Smooth muscle cell (in vitro differentiated cells): ENCODE data around the gene TYR. TPM values are rescaled to one million over a fixed set of nuclear protein-coding genes. Genes with fewer than 3 reads are reported as not detected.
"Not testable (repeated sequence)": the region's sequence is repeated elsewhere in the genome, so short reads cannot be mapped to it uniquely, and the experiment has no call there.

Source experiments
- DNase-seq: peaks from one replicate; lab custom pipeline; 2025; ENCODE audit not compliant: unreplicated experiment; lab: John Stamatoyannopoulos, UW
- H2AFZ ChIP-seq: fragments of 200-600 bp; sonication (generic); 2 replicates; pipeline ENCODE4 v1.6.0; 2016; ENCODE audit warnings: antibody characterized with exemption, low read depth, mild to moderate bottlenecking
- H3F3A ChIP-seq: fragments of 200-600 bp; sonication (generic); 2 replicates; pipeline ENCODE4 v1.6.0; 2017; ENCODE audit warnings: antibody characterized with exemption, low read depth
- H3K27ac ChIP-seq: fragments of 200-600 bp; sonication (generic); 2 replicates; pipeline ENCODE4 v1.5.1; 2016; ENCODE audit warnings: low read depth, mild to moderate bottlenecking
- H3K27me3 ChIP-seq: fragments of 200-600 bp; sonication (generic); 2 replicates; pipeline ENCODE4 v1.6.1; 2016; ENCODE audit warnings: low read depth, mild to moderate bottlenecking
- H3K36me3 ChIP-seq: fragments of 200-600 bp; sonication (generic); 2 replicates; pipeline ENCODE4 v1.5.1; 2016; ENCODE audit warnings: low read depth
- H3K4me1 ChIP-seq: fragments of 200-600 bp; sonication (generic); 2 replicates; pipeline ENCODE4 v1.5.1; 2016; ENCODE audit warnings: low read depth
- H3K4me2 ChIP-seq: fragments of 200-600 bp; sonication (generic); 2 replicates; pipeline ENCODE4 v1.6.0; 2016; ENCODE audit warnings: mild to moderate bottlenecking
- H3K4me3 ChIP-seq: fragments of 200-600 bp; sonication (generic); 2 replicates; pipeline ENCODE4 v1.5.1; 2016; ENCODE audit warnings: mild to moderate bottlenecking
- H3K79me2 ChIP-seq: fragments of 200-600 bp; sonication (generic); 2 replicates; pipeline ENCODE4 v1.6.0; 2016; ENCODE audit warnings: low read depth, mild to moderate bottlenecking
- H3K9ac ChIP-seq: fragments of 200-600 bp; sonication (generic); 2 replicates; pipeline ENCODE4 v1.6.0; 2016; ENCODE audit warnings: low read depth
- H3K9me3 ChIP-seq: fragments of 200-600 bp; sonication (generic); replicated peaks from 2 replicates; pipeline ENCODE4 v1.5.1; 2016; ENCODE audit warnings: low read depth
- H4K20me1 ChIP-seq: fragments of 200-600 bp; sonication (generic); 2 replicates; pipeline ENCODE4 v1.6.0; 2016; ENCODE audit warnings: low read depth
- WGBS: methylation state at CpG from one replicate; pipeline ENCODE4 v1.1.7; 2016; ENCODE audit warnings: low lambda C conversion rate; 5-methylcytosine and 5-hydroxymethylcytosine counted together
- polyA plus RNA-seq: library from polyadenylated mRNA; unstranded; fragments of >200 nt; fragmentation: Nextera tagmentation; extraction: Ambion mirVana; gene quantifications from 2 replicates; pipeline ENCODE4 v1.2.1, GENCODE V29; 2016
- total RNA-seq: library from RNA; depleted of rRNA; stranded (reverse); fragments of >200 nt; gene quantifications from 2 replicates; pipeline ENCODE4 v1.2.3, GENCODE V29; 2014
- TF ChIP-seq, protein P1 (sequence below): fragments of 200-600 bp; sonication (generic); IDR thresholded peaks from 2 replicates; pipeline ENCODE4 v1.5.1; 2017; ENCODE audit warnings: borderline replicate concordance, mild to moderate bottlenecking, antibody characterized with exemption; ENCODE audit not compliant: insufficient read depth, poor library complexity, severe bottlenecking

TYR gene
- total and polyA plus RNA-seq, 2 experiments from 2014 or later = not detected

DNA sequence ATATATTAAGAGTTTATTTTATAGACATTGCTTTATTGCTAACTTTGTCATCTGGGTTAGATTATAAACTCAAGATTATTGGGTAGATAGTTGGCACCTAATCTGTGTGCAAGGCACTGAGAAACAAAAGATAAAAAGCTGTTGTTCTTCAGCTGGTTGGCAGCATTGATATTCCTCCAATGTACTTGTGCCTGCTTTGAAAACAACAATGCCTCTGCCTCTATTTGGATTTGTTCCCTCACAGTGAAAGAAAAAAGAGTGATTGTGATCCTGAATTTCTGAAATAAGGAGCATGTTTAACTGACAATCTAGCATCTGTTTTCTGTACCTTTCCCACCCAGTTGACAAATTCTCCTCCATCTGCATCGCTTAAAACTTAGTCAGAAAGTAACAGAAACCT lies 98.3 kb downstream of the TYR start:
- no peaks in the 10 kb centered on the region for H3F3A ChIP-seq
- no peaks in the 10 kb centered on the region for H4K20me1 ChIP-seq
- H3K4me3 ChIP-seq = no peak overlapping the region
- H3K27me3 ChIP-seq = no peaks in the 10 kb centered on the region
- TF ChIP-seq, protein P1, sequence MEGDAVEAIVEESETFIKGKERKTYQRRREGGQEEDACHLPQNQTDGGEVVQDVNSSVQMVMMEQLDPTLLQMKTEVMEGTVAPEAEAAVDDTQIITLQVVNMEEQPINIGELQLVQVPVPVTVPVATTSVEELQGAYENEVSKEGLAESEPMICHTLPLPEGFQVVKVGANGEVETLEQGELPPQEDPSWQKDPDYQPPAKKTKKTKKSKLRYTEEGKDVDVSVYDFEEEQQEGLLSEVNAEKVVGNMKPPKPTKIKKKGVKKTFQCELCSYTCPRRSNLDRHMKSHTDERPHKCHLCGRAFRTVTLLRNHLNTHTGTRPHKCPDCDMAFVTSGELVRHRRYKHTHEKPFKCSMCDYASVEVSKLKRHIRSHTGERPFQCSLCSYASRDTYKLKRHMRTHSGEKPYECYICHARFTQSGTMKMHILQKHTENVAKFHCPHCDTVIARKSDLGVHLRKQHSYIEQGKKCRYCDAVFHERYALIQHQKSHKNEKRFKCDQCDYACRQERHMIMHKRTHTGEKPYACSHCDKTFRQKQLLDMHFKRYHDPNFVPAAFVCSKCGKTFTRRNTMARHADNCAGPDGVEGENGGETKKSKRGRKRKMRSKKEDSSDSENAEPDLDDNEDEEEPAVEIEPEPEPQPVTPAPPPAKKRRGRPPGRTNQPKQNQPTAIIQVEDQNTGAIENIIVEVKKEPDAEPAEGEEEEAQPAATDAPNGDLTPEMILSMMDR = no peak
- H3K4me1 ChIP-seq = no peaks in the 10 kb centered on the region
- H3K27ac ChIP-seq = no peak overlapping the region
- no peak overlapping the region for H3K4me2 ChIP-seq
- H3K79me2 ChIP-seq = no peaks in the 10 kb centered on the region
- H3K9ac ChIP-seq = no peak overlapping the region
- WGBS = 88% methylated on average over 1 of the region's 1 CpG
- no peaks in the 10 kb centered on the region for H3K36me3 ChIP-seq
- DNase-seq = no peak
- no peak overlapping the region for H2AFZ ChIP-seq
- H3K9me3 ChIP-seq = no peaks in the 10 kb centered on the region

DNA sequence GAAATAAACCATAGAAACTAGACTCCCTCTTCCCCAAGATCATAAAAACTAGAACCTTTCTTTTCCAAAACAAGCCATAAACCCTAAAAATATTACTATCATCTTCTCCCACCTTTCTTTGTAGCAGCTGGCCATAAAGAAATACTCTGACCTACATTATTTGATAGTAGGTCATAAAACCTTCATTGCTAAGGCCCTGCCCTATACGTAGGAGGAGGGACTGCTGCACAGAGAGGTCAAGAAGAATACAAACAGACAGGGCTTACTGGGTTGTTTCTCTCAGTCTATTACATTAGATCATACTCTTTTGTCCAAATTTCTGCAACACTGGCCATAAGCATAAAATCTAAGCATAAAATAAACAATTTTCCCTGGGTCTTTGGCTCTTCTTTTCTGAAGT lies 101.5 kb downstream of the TYR start:
- WGBS = 97% methylated on average over 1 of the region's 1 CpG
- TF ChIP-seq, protein P1 = no peak
- DNase-seq = no peak

DNA sequence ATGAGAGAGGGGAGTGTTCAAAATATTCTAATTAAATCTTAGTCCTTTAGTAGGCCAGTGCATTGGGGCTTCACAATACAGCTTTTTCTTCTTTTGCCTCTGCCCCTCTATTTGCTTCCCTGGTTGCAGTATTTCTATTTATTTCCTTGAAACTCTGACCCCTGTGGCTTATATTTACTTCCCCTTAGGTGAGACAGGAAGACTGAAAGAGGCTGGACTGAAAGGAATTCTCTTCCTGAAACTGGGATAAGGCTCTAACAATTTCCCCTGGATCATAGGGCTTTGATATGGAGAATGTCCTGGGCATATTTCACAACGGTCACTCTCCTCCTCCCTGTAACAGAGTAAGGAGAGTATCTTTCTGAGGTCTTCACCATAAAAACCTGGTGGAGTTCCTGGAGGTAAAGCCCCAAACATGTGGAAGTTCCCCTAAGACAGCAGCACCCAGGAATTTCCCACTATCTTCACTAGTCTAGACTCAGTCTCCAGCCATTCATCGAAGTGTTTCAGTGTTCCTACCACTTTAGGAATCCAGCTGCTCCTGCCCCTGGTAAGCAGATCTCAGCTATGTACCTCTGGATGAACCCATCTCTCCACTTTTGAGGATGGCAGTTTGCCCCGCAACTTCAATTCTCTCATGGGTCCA lies 103.5 kb downstream of the TYR start:
- H4K20me1 ChIP-seq, H3K4me1 ChIP-seq, H3K36me3 ChIP-seq, H3K27ac ChIP-seq, H2AFZ ChIP-seq, H3K27me3 ChIP-seq, DNase-seq, H3K4me3 ChIP-seq, H3K4me2 ChIP-seq, H3F3A ChIP-seq, H3K9ac ChIP-seq, H3K9me3 ChIP-seq, H3K79me2 ChIP-seq: not testable (repeated sequence)
- WGBS = 85% methylated on average over 3 of the region's 3 CpGs

More for the DNA sequence above, 101.5 kb downstream of the TYR start:
- Histone ChIP-seq H3K27me3 (no peaks in the 10 kb centered on the region), H3K79me2 (no peaks in the 10 kb centered on the region), H3K4me3 (no peak overlapping the region), H3K4me1 (no peaks in the 10 kb centered on the region), H4K20me1 (no peaks in the 10 kb centered on the region), H3K27ac (no peak overlapping the region), H3K9ac (no peak overlapping the region), H2AFZ (no peak overlapping the region), H3K4me2 (no peak overlapping the region), H3K9me3 (no peaks in the 10 kb centered on the region), H3F3A (no peaks in the 10 kb centered on the region), H3K36me3 (no peaks in the 10 kb centered on the region)

DNA sequence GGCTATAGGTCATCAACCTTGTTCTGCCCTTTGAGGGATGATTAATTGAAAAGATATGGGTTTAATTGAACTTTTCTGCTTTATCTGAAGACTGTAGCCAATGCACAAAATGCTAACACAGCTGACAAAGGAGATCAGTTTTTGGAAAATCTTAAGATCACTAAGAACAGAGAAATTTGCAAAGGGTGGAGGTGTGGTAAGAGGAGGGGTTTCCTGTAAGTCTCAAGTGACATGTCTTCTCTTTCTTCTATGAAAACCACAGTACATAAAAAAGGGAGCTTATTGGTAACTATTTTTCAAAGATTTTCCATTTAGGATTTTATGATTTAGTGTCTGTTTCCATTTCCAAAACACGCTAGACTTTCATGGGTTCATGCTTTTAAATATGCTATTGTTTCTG lies 108.9 kb downstream of the TYR start:
- not testable (repeated sequence) for H3K36me3 ChIP-seq, H2AFZ ChIP-seq, H3K4me1 ChIP-seq, H3F3A ChIP-seq, H3K27me3 ChIP-seq, H3K9me3 ChIP-seq, H4K20me1 ChIP-seq, H3K27ac ChIP-seq, H3K79me2 ChIP-seq, DNase-seq, H3K4me2 ChIP-seq, H3K9ac ChIP-seq, H3K4me3 ChIP-seq
- 85% methylated on average over 1 of the region's 1 CpG for WGBS

DNA sequence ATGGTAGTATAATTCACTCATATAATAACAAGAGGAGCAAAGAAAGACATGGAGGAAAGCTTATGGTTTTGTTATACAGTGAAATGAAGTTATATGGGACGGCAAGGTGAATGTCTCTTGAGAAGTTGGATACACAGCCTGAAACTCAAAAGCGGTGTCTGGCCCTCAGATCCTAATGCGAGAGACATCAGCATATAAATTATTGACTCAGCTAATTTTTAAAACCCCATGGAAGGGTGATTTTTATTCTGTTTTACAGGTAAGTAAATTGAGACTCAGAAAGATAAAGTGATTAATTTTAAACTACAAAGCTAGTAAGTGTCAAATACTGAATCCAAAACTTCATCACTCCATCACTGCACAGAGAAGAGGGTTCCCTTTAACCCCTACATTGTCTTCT lies 110.3 kb downstream of the TYR start:
- DNase-seq, H3K9me3 ChIP-seq, H4K20me1 ChIP-seq, H3K79me2 ChIP-seq, H3K4me3 ChIP-seq, H3F3A ChIP-seq, H3K27me3 ChIP-seq, H3K27ac ChIP-seq, H3K4me1 ChIP-seq, H3K4me2 ChIP-seq, H3K9ac ChIP-seq, H3K36me3 ChIP-seq, H2AFZ ChIP-seq: not testable (repeated sequence)
- 98% methylated on average over 3 of the region's 3 CpGs for WGBS
